ENCODE measurements around the gene RPS6KL1.

RPS6KL1 gene

DNA sequence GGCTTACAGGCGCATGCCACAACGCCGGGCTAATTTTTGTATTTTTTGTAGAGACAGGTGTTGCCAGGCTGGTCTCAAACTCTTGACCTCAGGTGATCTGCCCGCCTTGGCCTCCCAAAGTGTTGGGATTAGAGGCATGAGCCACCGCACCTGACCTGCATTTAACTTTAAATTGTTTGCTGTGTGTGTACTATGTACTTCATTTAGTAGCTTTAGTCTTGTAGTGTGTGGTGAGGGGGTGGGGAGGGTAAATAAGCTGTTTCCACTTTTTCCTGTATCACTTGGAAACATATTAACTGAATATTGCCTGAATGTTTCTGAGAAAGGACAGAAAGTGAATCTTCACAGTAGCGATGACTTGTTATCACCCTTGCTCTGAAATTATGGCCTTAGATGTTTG, 32.8 kb downstream of the RPS6KL1 start:
- ATAC-seq (ENCODE audit: insufficient read depth, low read depth) (no peak), DNase-seq (no peak)
- Histone ChIP-seq H2AFZ (ENCODE audit: low read depth, low read length) (no peak overlapping the region), H3K27me3 (ENCODE audit: insufficient read depth, low read length, poor library complexity) (no peaks in the 10 kb centered on the region), H4K20me1 (ENCODE audit: insufficient read depth, low read length) (peaks cover 26% of the 10 kb centered on the region; the same call in 1 of the 2 replicates), H3K9me3 (ENCODE audit: insufficient read depth, low read length, severe bottlenecking) (no peaks in the 10 kb centered on the region), H3K9ac (ENCODE audit: low read depth, low read length) (no peak overlapping the region), H3K79me2 (ENCODE audit: insufficient read depth, low read length) (peaks cover 43% of the 10 kb centered on the region), H3K4me1 (ENCODE audit: insufficient read depth, low read length) (peaks cover 9% of the 10 kb centered on the region), H3K27ac (ENCODE audit: low read length) (no peak overlapping the region), H3K4me3 (ENCODE audit: low read depth in 1 of 2, low read length in 2 of 2) (no peak overlapping the region), H3K4me2 (ENCODE audit: insufficient read depth, low read length) (no peak overlapping the region), H3K36me3 (ENCODE audit: insufficient read depth, low read length) (peaks cover 87% of the 10 kb centered on the region)
- TF ChIP-seq, protein P1, sequence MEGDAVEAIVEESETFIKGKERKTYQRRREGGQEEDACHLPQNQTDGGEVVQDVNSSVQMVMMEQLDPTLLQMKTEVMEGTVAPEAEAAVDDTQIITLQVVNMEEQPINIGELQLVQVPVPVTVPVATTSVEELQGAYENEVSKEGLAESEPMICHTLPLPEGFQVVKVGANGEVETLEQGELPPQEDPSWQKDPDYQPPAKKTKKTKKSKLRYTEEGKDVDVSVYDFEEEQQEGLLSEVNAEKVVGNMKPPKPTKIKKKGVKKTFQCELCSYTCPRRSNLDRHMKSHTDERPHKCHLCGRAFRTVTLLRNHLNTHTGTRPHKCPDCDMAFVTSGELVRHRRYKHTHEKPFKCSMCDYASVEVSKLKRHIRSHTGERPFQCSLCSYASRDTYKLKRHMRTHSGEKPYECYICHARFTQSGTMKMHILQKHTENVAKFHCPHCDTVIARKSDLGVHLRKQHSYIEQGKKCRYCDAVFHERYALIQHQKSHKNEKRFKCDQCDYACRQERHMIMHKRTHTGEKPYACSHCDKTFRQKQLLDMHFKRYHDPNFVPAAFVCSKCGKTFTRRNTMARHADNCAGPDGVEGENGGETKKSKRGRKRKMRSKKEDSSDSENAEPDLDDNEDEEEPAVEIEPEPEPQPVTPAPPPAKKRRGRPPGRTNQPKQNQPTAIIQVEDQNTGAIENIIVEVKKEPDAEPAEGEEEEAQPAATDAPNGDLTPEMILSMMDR (IDR thresholded peaks at IDR 0.05; ENCODE audit: borderline replicate concordance, extremely low read depth, low read length, poor library complexity, severe bottlenecking): no peak
- no peak for TF ChIP-seq EZH2 (IDR thresholded peaks at IDR 0.05; ENCODE audit: borderline replicate concordance, low read depth, low read length, severe bottlenecking)

DNA sequence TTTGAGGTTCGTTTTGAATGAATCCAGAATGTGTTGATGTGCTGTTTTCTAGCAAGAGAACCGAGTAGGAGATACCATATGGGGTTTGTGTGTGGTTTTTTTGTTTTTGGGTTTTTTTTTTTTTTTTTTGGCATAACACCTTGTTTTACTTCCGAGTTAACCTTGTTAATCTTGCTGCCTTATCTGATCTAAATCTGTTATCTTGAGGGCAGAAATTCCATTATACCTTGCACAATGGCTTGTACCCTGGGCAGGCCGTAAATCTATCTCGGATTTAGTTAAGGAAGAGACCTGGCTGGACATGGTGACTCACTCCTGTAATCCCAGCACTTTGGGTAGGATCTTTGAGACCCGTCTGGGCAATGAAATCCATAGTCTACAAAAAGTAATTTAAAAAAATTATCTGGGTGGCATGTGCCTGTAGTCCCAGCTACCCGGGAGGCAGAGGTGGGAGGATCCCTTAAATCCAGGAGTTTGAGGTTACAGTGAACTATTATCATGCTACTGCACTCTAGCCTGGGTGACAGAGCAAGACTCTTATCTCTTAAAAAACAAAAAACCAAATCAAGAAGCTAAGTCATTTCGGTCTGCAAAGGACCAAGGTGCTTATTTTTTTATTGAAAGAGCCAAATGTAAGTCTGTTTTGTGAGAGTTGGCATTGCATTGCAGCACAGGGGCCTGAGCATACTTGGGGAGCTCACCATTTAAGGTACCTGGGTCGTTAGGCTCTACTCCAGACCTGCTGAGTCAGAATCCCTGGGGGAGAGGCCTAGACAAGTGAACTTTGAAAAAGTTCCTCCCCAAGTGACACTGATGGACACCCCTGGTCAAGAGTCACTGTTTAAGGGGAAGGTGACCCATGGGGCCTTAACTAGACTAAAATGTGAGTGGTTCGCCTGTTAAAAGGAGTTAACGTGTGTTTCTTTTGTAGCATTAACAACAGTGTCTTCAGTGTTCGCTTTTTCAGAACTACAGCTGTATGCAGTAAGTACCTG, 34.6 kb downstream of the RPS6KL1 start:
- peaks cover 41% of the 10 kb centered on the region; the same call in 1 of the 2 replicates for H4K20me1 ChIP-seq (ENCODE audit: insufficient read depth, low read length)
- TF ChIP-seq EZH2 (IDR thresholded peaks at IDR 0.05; ENCODE audit: borderline replicate concordance, low read depth, low read length, severe bottlenecking): no peak
- TF ChIP-seq, protein P1 (IDR thresholded peaks at IDR 0.05; ENCODE audit: borderline replicate concordance, extremely low read depth, low read length, poor library complexity, severe bottlenecking): no peak
- H3K27me3 ChIP-seq (ENCODE audit: insufficient read depth, low read length, poor library complexity): no peaks in the 10 kb centered on the region
- H3K4me1 ChIP-seq (ENCODE audit: insufficient read depth, low read length): peaks cover 25% of the 10 kb centered on the region
- no peak overlapping the region for H3K9ac ChIP-seq (ENCODE audit: low read depth, low read length)
- no peak overlapping the region for H2AFZ ChIP-seq (ENCODE audit: low read depth, low read length)
- no peaks in the 10 kb centered on the region for H3K9me3 ChIP-seq (ENCODE audit: insufficient read depth, low read length, severe bottlenecking)
- peaks cover 61% of the 10 kb centered on the region for H3K79me2 ChIP-seq (ENCODE audit: insufficient read depth, low read length)
- ATAC-seq (ENCODE audit: insufficient read depth, low read depth): no peak
- no peak overlapping the region for H3K27ac ChIP-seq (ENCODE audit: low read length)
- DNase-seq: no peak
- H3K4me2 ChIP-seq (ENCODE audit: insufficient read depth, low read length): no peak overlapping the region
- no peak overlapping the region for H3K4me3 ChIP-seq (ENCODE audit: low read depth in 1 of 2, low read length in 2 of 2)
- H3K36me3 ChIP-seq (ENCODE audit: insufficient read depth, low read length): peaks cover 81% of the 10 kb centered on the region

DNA sequence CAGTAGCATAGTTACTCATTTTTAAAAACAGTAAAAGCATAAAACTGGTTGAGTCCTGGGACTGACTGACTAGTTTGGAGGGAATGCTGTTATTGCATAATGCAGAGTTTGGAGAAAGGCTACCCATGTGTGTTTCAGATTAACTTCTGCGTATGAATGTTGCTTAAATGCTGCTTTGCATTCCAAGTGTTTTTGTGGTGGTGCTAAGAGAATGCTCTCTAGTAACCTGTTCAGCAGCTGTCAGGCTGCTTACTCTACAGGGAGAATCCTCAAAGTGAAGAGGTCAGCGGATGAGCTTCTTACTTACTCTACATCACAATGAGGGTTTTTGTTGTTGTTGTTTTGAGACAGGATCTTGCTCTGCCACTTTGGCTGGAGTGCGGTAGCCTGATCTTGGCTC, 37.1 kb downstream of the RPS6KL1 start:
- no peak for TF ChIP-seq EZH2 (IDR thresholded peaks at IDR 0.05; ENCODE audit: borderline replicate concordance, low read depth, low read length, severe bottlenecking)
- TF ChIP-seq, protein P1 (IDR thresholded peaks at IDR 0.05; ENCODE audit: borderline replicate concordance, extremely low read depth, low read length, poor library complexity, severe bottlenecking): no peak
- 0 out of 2 replicates have a peak overlapping the region, but pooled peaks have one; percentile 5 for H3K9ac ChIP-seq (ENCODE audit: low read depth, low read length)
- DNase-seq: no peak
- H2AFZ ChIP-seq (ENCODE audit: low read depth, low read length): no peak overlapping the region
- H3K36me3 ChIP-seq (ENCODE audit: insufficient read depth, low read length): peaks cover 56% of the 10 kb centered on the region
- no peak for ATAC-seq (ENCODE audit: insufficient read depth, low read depth)
- H3K4me1 ChIP-seq (ENCODE audit: insufficient read depth, low read length): peaks cover 40% of the 10 kb centered on the region
- peaks cover 51% of the 10 kb centered on the region; the same call in 1 of the 2 replicates for H4K20me1 ChIP-seq (ENCODE audit: insufficient read depth, low read length)
- peaks cover 82% of the 10 kb centered on the region for H3K79me2 ChIP-seq (ENCODE audit: insufficient read depth, low read length)
- H3K27me3 ChIP-seq (ENCODE audit: insufficient read depth, low read length, poor library complexity): no peaks in the 10 kb centered on the region
- no peaks in the 10 kb centered on the region for H3K9me3 ChIP-seq (ENCODE audit: insufficient read depth, low read length, severe bottlenecking)
- H3K4me2 ChIP-seq (ENCODE audit: insufficient read depth, low read length): peak overlapping the region; percentile 26; the same call in 1 of the 2 replicates
- H3K4me3 ChIP-seq (ENCODE audit: low read depth in 1 of 2, low read length in 2 of 2): no peak overlapping the region
- no peak overlapping the region for H3K27ac ChIP-seq (ENCODE audit: low read length)

Data from DND-41 (cell line).